22Rv1 (cell line): ENCODE measurements around the gene C1orf167.

Experiments used
- H3K27ac ChIP-seq: fragments of 450-650 bp; 2 replicates; pipeline ENCODE4 v1.5.1; 2017
- ZFX ChIP-seq: fragments of 450-650 bp; IDR thresholded peaks from 2 replicates; pipeline ENCODE4 v1.6.1; 2017; ENCODE audit warnings: antibody characterized with exemption, borderline replicate concordance
- TF ChIP-seq, protein P1 (sequence below): fragments of 450-650 bp; IDR thresholded peaks from 2 replicates; pipeline ENCODE4 v1.5.1; 2017; ENCODE audit warnings: mild to moderate bottlenecking

The C1orf167 gene

DNA sequence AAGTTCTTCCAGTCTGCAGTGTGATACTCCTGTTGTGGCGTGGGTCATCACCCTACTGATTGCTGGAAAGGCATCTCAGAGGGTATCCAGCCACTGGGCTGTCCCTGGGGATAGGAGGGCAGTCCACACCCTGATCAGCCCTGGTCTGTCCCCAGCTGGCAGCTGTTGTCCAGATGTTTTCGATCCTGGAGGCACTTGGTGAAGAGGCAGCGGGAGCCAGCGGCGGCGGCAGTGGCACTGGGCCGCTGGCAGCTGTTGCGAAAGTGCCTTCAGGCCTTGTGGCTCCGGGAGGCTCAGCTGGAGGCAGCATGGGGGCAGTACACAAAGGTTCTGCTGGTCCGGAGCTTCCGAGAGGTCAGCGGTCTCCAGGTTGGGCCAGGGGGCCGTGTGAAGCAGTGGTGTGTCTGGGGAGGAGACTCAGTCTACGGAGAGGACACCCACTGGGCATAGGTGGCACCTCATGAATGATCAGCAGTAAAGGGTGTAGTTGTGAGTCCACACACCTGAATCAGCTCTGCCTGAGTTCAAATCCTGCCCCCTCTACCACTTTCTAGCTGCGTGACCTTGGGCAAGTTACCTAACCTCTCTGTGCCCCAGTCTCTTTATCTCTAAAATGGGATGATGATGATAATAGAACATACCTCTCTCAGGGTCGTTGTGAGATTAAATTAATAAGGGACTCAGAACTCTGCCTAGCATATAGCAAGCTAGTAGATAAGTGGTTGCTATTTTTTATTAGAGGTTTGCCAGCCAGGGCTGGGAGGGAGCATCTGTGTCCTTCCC, 6.1 kb downstream of the C1orf167 start:
- no peak overlapping the region for H3K27ac ChIP-seq
- TF ChIP-seq, protein P1, sequence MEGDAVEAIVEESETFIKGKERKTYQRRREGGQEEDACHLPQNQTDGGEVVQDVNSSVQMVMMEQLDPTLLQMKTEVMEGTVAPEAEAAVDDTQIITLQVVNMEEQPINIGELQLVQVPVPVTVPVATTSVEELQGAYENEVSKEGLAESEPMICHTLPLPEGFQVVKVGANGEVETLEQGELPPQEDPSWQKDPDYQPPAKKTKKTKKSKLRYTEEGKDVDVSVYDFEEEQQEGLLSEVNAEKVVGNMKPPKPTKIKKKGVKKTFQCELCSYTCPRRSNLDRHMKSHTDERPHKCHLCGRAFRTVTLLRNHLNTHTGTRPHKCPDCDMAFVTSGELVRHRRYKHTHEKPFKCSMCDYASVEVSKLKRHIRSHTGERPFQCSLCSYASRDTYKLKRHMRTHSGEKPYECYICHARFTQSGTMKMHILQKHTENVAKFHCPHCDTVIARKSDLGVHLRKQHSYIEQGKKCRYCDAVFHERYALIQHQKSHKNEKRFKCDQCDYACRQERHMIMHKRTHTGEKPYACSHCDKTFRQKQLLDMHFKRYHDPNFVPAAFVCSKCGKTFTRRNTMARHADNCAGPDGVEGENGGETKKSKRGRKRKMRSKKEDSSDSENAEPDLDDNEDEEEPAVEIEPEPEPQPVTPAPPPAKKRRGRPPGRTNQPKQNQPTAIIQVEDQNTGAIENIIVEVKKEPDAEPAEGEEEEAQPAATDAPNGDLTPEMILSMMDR, result no peak
- no peak for TF ChIP-seq ZFX

DNA sequence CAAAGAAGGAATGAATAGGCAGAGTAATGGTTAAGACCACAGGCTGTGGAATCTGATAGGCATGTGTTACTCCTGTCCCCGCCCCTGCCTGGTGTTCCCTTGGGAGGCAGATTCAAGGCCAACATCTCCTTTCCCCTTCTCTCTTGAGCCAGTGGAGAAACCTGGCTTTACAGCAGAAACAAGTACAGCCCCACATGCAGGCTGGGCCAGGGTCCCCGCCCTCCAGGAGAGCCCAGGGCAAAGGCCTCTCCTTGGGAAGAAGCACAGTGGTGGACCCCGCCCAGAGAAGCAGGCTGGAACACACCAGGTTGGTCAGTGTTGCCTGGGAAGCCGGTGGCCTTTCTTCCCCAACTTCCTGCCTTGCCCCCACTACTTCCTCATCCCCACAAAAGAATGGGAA, 6.8 kb downstream of the C1orf167 start:
- H3K27ac ChIP-seq, result no peak overlapping the region
- TF ChIP-seq, protein P1, result no peak
- TF ChIP-seq ZFX, result no peak

DNA sequence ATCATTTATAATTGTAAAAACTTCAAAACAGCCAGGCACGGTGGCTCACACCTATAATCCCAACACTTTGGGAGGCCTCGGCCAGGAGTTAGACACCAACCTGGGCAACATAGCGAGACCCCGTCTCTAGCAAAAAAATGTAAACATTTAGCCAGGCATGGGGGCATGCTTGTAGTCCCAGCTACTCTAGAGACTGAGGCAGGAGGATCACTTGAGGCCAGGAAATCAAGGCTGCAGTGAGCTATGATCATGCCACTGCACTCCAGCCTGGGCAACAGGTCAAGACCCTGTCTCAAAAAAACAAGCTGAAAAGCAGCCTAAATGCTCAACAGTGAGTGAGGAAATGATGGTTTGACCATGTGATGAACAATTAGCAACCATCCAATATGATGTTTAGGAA, 7.3 kb downstream of the C1orf167 start:
- H3K27ac ChIP-seq, result no peak overlapping the region
- TF ChIP-seq, protein P1, result no peak
- no peak for TF ChIP-seq ZFX

DNA sequence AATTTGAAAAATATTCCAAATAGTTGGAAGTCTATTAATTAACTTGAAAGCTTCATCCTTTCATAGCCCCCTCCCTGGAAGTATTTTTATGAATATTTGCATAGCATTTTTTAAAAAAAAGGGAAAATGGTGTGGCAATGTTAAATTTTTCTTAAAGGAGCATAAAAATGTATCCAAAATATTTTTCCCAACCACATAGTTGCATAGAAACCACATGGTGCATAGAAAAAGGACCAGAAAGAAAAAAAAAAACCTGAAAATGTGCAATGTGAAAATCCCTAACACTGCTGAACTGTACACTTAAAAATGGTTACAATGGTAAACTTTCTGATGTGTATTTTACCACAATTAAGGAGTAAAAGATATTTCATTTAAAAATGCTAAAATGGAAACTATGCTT, 8.0 kb downstream of the C1orf167 start:
- no peak for TF ChIP-seq ZFX
- TF ChIP-seq, protein P1, result no peak
- H3K27ac ChIP-seq, result no peak overlapping the region

DNA sequence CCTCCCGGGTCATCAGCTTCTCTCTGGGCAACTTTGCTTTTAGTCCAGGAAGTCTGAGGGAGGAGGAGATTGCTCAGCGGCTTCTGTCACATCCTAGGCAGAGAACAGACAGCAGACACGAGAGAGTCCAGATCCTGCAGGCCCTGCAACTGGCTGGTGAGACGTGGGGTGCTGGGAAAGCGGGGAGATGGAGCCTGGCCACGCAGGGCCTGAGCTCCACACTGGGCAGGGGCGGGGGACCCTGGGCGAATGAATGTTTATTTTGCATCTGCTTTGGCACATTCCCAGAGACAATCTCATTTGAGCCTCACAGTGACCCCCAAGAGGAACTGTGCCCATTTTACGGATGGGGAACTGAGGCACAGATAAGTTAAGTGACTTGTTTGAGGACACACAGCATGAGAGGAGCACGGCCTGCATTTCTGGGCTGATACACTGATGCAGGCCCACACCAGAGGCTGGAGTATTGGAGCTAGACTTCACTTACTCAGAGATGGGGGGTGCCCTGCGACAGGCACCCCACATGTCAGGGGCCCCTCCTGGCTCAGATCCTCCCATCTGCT, 9.6 kb downstream of the C1orf167 start:
- TF ChIP-seq, protein P1, result no peak
- no peak for TF ChIP-seq ZFX
- H3K27ac ChIP-seq, result no peak overlapping the region

DNA sequence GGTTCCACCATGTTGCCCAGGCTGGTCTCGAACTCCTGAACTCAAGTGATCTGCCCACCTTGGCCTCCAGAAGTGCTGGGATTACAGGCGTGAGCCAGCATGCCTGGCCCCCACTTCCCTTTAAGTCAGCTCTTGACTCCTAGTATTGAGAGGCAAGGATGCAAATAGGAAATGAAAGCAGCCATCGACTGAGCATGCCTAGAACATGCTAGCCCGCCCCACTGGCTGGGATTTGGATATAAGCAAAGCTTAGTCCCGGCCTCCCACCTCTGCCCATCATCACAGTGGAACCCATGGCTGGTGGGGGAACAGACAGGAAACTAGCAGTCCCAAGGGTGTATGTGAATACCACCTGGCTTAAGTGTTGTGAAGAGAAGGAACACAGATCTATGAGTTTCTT, 10.5 kb downstream of the C1orf167 start:
- H3K27ac ChIP-seq, result no peak overlapping the region
- TF ChIP-seq, protein P1, result no peak
- TF ChIP-seq ZFX, result no peak

DNA sequence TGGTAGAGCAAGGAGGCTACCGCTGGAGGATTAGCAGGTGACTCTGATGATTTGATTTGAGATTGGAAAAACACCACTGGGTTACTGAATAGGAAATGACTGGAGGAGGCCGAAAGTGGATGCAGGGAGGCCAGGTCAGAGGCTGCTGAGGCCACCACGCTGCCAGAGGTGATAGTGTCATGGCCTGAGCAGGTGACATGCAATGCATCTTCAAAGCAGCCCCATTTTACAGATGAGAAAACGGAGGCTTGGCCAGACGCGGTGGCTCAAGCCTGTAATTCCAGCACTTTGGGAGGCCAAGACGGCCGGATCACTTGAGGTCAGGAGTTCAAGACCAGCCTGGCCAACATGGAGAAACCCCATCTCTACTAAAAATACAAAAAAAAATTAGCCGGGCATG, 12.8 kb downstream of the C1orf167 start:
- no peak for TF ChIP-seq ZFX
- TF ChIP-seq, protein P1, result no peak
- no peak overlapping the region for H3K27ac ChIP-seq
